DMS114 treated with DMSO at 0.1 percent for 48 hours (cell line): Measurements from ENCODE around the gene CPEB1.

Experiments used
- DNase-seq: peaks from one replicate; lab custom pipeline; 2025; ENCODE audit not compliant: unreplicated experiment; lab: John Stamatoyannopoulos, UW

Gene CPEB1

DNA sequence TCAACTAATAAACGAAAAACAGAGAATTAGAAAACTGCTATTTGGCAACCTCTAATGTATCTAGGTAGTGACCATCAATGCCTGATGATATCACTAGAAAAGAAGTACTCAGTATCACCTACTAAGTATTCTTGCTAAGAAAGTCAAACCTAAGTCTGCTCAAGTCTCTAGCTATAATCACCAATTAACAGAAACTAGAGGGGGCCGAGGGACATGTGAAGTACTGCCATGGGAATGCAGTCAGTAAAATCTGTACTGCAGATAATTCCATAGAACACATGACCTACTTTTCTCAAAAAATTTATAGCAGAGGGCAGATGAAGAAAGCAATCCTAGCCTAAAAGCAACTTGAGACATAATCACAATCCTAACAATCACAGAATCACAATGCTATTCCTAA, 51.4 kb downstream of the CPEB1 start:
- DNase-seq: no peak

DNA sequence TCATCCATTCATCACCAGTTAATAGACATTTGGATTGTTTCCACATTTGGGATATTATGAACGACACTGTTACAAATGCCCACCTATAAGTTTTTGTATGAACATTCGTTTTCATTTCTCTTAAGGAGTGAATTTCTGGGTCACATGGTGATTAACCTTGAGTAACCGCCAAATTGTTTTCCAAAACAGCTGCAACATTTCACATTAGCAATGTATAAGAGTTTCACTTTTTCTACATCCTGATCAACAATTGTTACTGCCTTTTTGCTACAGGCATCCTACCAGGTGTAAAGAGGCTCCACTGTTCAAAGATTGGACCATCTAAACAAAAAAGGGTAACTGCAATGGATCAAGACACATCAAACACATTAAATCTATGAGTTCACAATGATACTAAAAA, 52.0 kb downstream of the CPEB1 start:
- DNase-seq: no peak

DNA sequence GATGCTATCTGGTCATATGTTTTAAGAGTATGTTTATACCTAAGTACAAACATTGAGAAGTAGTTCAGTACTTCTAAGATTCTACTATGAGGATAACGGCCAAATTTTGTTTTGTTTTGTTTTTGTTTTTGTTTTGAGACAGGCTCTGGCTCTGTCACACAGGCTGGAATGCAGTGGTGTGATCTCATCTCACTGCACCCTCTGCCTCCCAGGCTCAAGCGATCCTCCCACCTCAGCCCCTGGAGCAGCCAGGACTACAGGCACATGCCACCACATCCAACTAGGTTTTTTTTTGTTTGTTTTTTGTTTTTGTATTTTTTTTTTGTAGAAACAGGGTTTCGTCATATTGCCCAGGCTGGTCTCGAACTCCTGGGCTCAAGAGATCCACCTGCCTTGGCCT, 59.4 kb downstream of the CPEB1 start:
- DNase-seq: no peak

- DNase-seq: peak; percentile 27
These were observed 62.1 kb downstream of the CPEB1 start for GRCh38 chr15:82585072-82585471.

- no peak for DNase-seq
These were observed 66.5 kb downstream of the CPEB1 start for GRCh38 chr15:82580713-82581112.

- DNase-seq: no peak
These were observed 71.8 kb downstream of the CPEB1 start for GRCh38 chr15:82575335-82575734.

DNA sequence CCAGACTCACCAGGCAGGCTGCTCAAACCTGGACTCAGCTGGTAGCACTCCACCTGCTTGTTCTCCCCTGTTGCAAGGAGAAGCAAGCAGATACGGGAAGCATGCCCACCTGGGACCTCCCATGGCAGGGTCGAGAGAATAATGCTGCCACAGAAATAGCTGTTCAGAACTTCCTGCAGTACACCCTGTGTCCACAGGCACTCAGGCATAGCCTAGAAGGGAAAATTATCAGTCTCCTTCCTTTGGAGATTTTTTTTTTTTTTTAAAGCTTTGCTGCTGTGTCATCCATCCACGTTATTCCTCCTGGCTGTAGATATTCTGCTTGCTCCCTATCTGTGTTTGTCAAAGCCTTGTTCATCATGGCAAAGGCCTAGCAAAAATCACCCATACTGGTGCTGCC, 74.2 kb downstream of the CPEB1 start:
- DNase-seq: no peak

DNA sequence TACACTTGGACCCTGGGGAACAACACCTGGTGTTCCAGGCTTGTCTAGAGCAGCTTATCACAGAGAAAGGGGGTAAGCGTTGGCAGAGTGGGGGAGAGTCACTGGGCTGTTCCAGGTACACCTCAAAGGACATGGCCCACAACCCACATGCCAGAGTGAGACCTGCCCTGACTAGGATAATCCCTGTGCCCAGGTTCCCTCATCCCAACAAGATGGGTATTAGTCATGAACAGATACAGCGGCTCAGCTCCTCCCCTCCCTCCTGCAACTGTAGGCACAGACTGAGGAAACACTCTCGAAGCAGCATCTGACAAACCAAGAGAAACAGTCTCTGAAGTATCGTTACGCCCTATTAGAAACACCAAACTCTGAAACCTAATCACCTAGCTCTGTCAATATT, 74.9 kb downstream of the CPEB1 start:
- no peak for DNase-seq

DNA sequence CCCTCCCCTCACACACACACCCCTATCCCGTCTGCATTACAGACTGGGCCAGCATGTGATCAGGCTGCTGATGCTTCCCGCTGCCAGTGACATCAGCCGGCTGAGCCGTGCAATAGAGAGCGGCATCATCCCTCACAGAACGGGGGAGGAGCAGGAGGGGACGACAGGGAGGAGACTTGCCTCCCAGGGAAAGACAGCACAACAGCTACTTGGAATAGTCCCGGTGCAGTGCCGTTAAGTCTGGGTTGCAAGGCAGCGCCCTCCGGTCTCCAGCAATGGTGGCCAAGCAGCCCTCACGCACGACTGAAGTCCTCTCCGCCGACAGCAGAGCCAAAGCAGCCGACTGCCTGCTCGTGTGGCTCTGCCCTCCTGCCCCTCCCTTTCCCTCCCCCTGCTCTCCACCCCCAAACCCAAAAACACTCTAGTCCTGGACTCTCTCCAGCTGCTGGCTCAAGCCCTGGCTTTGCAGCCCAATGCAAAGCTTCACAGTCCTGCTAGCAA, 75.4 kb downstream of the CPEB1 start:
- no peak for DNase-seq

DNA sequence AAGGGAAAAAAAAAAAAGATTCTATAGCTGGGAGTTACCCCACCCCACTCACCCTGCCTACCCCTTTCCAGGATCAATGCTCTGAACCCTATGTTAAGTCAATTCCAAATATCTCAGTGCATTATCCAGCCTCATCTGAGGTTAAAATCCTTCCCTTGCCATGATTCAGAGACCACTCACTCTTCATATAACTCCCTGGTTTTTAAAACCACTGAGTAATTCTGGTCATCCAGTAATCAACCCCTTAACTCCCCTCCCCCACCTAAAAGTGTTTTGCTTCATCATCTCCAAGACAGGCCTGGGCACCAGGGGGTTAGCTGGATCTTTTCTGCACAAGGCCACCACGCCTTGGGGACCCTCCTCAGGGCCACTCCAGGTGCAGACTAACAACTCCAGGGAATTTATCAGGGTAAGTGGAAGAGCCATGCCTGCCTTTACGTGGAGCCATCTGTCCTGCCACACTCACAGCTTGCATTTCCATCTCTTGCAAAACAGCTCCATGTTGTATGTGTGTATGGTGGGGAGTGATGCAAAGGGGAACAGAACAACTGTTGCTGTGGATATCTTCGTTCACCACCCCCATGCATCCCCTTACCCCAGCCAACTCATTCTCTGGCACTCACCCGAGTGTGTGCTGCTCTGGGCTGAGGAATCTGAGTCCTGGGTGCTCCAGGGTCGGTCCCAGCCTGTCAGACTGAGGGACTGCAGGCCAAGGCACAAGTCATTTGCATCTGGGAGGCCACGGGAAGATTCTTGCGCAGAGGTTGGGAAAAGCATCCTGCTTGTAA, 76.2 kb downstream of the CPEB1 start:
- no peak for DNase-seq

DNA sequence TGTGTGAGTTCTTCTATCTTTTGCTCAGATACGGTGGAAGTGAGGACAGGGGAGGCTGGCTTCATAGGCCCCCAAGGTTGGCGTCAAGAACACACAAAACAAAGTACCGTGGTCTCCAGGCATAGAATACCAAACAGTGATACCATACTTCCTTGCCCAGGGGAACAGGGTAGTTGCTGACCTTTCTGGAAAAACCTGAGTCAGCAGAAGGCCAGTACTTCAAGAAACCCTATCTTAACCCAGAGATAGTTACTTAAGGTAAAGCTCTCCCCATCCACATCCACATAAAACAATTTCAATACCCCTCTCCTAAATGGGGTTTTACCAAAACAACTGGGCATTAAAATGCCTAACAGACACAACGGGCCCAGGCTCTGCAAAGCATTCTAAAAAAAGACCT, 77.3 kb downstream of the CPEB1 start:
- no peak for DNase-seq

- no peak for DNase-seq
These were observed 78.2 kb downstream of the CPEB1 start for GRCh38 chr15:82568986-82569385.

DNA sequence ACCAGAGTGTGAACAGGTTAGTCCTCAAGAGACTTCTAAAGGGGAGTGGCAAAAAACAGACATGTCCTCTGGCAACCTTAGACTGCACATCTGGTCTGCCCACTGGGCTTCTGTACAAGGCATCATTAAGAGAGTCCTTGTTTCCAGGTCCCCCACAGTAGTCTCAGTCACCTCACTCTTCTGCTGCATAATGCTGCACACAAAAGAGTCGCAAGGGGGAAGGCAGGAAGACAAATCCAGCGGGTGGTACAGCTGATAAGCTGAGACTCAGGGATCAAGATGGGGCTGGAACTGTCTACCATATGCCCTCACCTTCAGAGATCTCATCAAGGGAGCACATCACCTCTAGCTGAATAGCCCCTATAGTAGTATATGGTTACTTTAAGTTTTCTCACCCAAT, 79.5 kb downstream of the CPEB1 start:
- no peak for DNase-seq

GRCh38 chr15:82566690-82567089, 80.5 kb downstream of the CPEB1 start:
- DNase-seq: no peak

GRCh38 chr15:82558502-82558901, 88.7 kb downstream of the CPEB1 start:
- no peak for DNase-seq

DNA sequence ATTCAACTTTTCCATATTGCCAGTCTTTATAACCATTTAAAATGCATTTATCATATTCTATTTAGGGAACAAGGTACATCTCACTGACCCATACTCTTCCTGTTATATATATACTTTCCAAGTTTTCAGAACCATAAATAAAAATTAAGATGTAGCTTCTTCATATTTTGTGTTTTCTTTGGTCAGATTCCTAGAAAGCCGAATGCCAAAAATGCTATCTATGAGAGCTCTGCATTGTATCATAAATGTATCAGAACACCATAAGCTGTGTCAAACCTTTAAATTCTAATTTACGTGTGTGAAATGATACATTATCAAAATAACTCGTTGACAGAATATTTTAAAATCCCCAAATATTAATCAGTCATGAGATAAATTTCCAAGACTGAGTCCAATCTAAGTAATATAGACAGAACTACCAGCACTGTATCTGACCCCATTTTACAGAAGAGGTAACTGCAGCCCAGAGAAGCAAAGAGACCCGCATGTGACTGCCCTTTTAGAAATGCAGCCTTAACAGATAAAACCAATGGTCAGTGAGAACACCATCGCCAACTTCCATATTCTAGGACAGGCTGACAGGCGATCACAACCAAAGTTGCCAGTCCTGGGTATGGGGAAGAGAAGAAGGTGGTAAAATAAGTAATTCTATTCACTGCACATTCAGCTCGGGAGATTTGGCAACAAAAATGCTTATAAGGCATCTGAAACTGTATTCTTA, 90.7 kb downstream of the CPEB1 start:
- no peak for DNase-seq

DNA sequence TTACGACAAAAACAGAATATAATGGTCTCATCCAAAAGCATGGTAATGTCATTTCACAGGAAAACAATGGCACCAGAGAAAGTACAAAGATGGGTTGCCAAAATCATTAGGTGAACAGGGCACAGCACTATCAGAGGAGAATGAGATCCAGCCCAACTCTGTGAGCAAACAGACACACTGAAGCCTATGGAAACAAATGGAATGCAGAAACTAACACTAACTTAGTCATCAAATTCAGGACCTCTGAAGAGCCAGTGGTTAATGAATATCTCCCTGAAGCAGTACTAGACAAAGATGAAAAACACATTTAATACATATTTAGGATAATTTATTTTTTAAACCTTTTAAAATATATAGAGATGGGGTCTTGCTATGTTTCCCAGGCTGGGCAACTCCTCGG, 92.3 kb downstream of the CPEB1 start:
- no peak for DNase-seq

GRCh38 chr15:82554351-82554750, 92.8 kb downstream of the CPEB1 start:
- no peak for DNase-seq

- no peak for DNase-seq
These were observed 93.3 kb downstream of the CPEB1 start for GRCh38 chr15:82553846-82554245.

DNA sequence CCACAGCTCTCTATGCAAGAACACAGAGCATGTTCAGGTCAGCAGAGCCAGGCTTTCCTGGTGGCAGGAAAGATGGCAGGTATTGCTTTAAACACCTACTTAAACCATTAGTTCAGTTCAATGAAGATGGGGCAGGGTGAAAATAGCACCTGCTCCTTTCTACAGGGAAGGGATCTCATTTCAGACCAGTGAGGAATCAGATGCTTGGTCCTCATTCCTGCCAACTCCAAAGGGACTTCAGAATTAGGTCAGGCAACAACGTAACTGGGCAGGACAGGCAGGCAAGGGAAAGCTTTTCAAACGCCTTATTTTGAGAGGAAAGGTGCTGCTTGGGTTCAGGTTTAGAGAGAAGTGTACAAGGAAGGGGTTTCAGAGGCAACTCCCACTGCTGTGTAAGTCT, 94.3 kb downstream of the CPEB1 start:
- DNase-seq: no peak

- no peak for DNase-seq
These were observed 95.4 kb downstream of the CPEB1 start for GRCh38 chr15:82551646-82552247.

DNA sequence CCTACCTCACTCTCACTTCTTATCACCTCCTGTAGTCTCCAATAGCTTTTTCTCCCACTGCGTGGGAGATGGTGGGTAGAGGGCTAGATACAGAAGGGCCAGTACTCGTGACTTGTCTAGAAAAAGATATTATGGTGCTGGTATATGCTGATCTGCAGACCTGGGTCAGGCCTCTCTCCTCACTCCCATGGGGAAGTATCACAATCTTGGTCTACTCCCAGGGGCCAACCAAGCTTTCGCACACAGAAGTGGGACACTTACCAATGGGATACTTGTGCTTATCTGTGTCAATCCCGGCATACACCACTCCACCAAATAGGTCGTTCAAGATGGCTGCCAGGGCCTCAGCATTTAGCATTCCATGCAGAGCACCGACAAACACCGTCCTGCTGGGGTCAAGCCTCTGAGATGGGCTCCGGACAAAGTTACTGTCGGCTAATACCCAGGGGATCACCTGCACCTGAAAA, 97.9 kb downstream of the CPEB1 start:
- DNase-seq: no peak
